ENCODE results near the gene LY6G5C. TPM values are rescaled to one million over a fixed set of nuclear protein-coding genes. Genes with fewer than 3 reads are reported as not detected.

LY6G5C gene
- total RNA-seq, 2 donors from 2014 or later, result 0.93 to 2.0 TPM

DNA sequence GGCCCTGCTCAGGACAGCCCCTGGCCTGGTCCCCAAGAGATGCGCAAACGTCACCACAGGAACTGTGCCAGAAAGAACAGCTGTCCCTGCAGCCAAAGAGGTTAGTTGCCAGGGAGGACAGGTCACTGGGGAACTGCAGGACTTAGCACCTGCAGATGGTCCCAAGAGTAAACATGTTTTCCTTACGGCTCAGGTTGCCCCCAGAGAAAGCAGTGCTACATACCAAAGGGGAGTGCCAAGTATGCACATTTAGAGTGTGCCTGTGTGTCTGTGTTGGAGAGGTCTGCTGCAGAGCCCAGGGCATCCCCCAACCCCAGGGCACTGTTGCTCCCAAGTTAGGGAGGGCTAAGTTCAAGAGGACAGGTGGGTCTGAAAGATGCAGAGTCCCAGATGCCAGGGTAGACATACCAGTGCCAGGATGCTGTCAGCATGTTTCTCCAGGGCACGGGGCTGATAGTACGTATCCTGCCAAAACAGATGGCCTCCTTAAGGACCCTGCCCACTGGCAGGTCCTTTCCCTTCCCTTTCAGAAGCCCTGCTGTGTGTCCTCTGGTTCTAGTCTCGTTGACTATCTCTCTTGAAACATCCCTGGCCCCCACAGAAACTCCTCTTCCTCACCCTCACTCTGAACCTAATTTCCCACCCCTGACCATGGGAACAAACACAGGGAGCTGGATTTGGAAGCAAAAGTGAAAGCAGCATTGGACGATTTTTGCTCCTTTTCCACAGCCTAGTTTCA lies 21.0 kb upstream of the LY6G5C start:
- Histone ChIP-seq H3K27ac (ENCODE audit: low read depth, low read length) (no peak overlapping the region), H3K36me3 (ENCODE audit: control insufficient read depth, insufficient read depth, low read length) (peaks cover 29% of the 10 kb centered on the region)
- no peaks in the 10 kb centered on the region for H3K27me3 Mint-ChIP-seq (ENCODE audit: insufficient read depth)

DNA sequence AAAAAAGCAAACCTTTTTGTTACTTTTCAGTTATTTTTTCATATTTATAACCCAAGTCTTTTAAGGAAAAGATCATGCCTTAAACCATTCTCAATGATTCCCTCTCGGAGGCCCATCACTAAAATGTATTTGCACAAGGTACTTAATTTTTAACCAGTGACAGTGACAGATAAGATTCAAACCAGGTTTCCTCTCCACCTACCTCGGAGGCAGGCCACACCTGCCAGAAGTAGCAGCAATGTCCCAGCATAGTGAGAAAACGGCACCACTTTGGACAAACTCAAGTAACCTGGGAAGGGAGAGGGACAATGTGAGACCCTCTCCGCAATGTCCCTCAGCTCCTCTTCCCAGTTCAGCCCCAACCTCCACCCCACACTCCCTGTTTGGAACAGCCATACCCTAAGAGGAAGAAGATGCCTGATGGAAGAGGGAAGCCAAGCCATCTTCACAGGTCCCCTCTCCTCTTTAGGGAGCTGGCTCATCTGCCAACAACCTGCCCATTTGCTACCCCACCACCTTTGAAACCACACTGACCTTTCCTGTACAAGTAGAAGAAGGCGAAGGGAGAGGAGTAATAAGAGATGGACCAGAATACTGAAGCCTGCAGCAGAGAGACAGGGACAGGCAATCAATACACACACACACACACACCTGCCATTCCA lies 20.0 kb upstream of the LY6G5C start:
- Mint-ChIP-seq H3K27me3 (ENCODE audit: insufficient read depth) (no peaks in the 10 kb centered on the region), H3K36me3 (ENCODE audit: low read depth) (peaks cover 38% of the 10 kb centered on the region), H3K27ac (no peak overlapping the region), H3K4me1 (peaks cover 17% of the 10 kb centered on the region), H3K9me3 (no peaks in the 10 kb centered on the region), H3K4me3 (peak overlapping the region; percentile 87)
- H3K27ac ChIP-seq (ENCODE audit: low read depth, low read length), result no peak overlapping the region
- H3K4me1 ChIP-seq (ENCODE audit: control insufficient read depth, insufficient read depth, low read length), result peaks cover 7% of the 10 kb centered on the region
- 89 to 93% methylated on average over 2 to 4 of the region's 5 CpGs for WGBS, 2 experiments (ENCODE audit: insufficient coverage in 1 of 2, insufficient read length in 1 of 2)
- H3K9ac ChIP-seq (ENCODE audit: extremely low read depth, low read length, poor library complexity, severe bottlenecking), result no peak overlapping the region
- H3K4me3 ChIP-seq (ENCODE audit: low read length), result peak overlapping the region; percentile 97
- no peak for DNase-seq
- no peaks in the 10 kb centered on the region for H3K9me3 ChIP-seq (ENCODE audit: control insufficient read depth, low read length)
- H3K36me3 ChIP-seq (ENCODE audit: control insufficient read depth, insufficient read depth, low read length), result peaks cover 34% of the 10 kb centered on the region
- H3K27me3 ChIP-seq (ENCODE audit: control insufficient read depth, insufficient read depth, low read length, poor library complexity, severe bottlenecking), result no peaks in the 10 kb centered on the region
- TF ChIP-seq, protein P1, sequence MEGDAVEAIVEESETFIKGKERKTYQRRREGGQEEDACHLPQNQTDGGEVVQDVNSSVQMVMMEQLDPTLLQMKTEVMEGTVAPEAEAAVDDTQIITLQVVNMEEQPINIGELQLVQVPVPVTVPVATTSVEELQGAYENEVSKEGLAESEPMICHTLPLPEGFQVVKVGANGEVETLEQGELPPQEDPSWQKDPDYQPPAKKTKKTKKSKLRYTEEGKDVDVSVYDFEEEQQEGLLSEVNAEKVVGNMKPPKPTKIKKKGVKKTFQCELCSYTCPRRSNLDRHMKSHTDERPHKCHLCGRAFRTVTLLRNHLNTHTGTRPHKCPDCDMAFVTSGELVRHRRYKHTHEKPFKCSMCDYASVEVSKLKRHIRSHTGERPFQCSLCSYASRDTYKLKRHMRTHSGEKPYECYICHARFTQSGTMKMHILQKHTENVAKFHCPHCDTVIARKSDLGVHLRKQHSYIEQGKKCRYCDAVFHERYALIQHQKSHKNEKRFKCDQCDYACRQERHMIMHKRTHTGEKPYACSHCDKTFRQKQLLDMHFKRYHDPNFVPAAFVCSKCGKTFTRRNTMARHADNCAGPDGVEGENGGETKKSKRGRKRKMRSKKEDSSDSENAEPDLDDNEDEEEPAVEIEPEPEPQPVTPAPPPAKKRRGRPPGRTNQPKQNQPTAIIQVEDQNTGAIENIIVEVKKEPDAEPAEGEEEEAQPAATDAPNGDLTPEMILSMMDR (conservative IDR thresholded peaks at IDR 0.05), result no peak

More for the DNA sequence above, 21.0 kb upstream of the LY6G5C start:
- peak overlapping the region; percentile 87 for H3K4me3 Mint-ChIP-seq
- DNase-seq, result no peak
- Histone ChIP-seq H3K4me3 (ENCODE audit: low read length) (peak overlapping the region; percentile 97), H3K4me1 (ENCODE audit: control insufficient read depth, insufficient read depth, low read length) (peaks cover 7% of the 10 kb centered on the region), H3K9ac (ENCODE audit: extremely low read depth, low read length, poor library complexity, severe bottlenecking) (peak overlapping the region; percentile 90), H3K27me3 (ENCODE audit: control insufficient read depth, insufficient read depth, low read length, poor library complexity, severe bottlenecking) (no peaks in the 10 kb centered on the region), H3K9me3 (ENCODE audit: control insufficient read depth, low read length) (no peaks in the 10 kb centered on the region)
- H3K36me3 Mint-ChIP-seq (ENCODE audit: low read depth), result peaks cover 30% of the 10 kb centered on the region
- H3K4me1 Mint-ChIP-seq, result peaks cover 17% of the 10 kb centered on the region
- H3K9me3 Mint-ChIP-seq, result no peaks in the 10 kb centered on the region
- TF ChIP-seq, protein P1 (conservative IDR thresholded peaks at IDR 0.05), result no peak
- WGBS, 2 experiments (ENCODE audit: insufficient coverage in 1 of 2, insufficient read length in 1 of 2), result 66 to 67% methylated on average over 5 to 7 of the region's 7 CpGs
- H3K27ac Mint-ChIP-seq, result peak overlapping the region; percentile 93

DNA sequence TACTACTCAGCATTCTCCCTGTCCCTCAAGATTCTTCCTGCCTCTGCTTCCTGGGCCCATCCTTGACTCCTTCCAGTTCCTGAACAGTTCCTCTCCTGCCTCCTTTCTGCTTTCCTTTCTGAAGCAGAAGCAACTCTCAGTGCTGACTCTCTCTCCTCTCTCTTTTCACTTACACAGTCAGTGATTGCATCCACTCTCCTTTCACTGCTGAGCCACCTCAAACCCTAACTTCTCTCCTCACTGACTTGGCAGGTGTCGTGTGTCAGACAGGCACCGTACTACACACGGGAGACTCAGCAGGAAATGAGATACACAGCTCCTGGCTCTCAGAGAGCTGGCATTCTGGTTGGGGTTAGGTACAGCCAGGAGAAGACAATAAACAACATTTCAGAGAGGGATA lies 16.7 kb upstream of the LY6G5C start:
- TF ChIP-seq, protein P1 (conservative IDR thresholded peaks at IDR 0.05), result no peak
- no peak for DNase-seq
- Mint-ChIP-seq H3K4me3 (no peak overlapping the region), H3K4me1 (peaks cover 17% of the 10 kb centered on the region), H3K9me3 (no peaks in the 10 kb centered on the region), H3K36me3 (ENCODE audit: low read depth) (peaks cover 62% of the 10 kb centered on the region), H3K27me3 (ENCODE audit: insufficient read depth) (no peaks in the 10 kb centered on the region), H3K27ac (no peak overlapping the region)
- no peaks in the 10 kb centered on the region for H3K27me3 ChIP-seq (ENCODE audit: control insufficient read depth, insufficient read depth, low read length, poor library complexity, severe bottlenecking)
- peaks cover 57% of the 10 kb centered on the region for H3K36me3 ChIP-seq (ENCODE audit: control insufficient read depth, insufficient read depth, low read length)
- H3K4me1 ChIP-seq (ENCODE audit: control insufficient read depth, insufficient read depth, low read length), result peaks cover 7% of the 10 kb centered on the region
- H3K9ac ChIP-seq (ENCODE audit: extremely low read depth, low read length, poor library complexity, severe bottlenecking), result no peak overlapping the region
- H3K4me3 ChIP-seq (ENCODE audit: low read length), result no peak overlapping the region
- no peak overlapping the region for H3K27ac ChIP-seq (ENCODE audit: low read depth, low read length)
- no peaks in the 10 kb centered on the region for H3K9me3 ChIP-seq (ENCODE audit: control insufficient read depth, low read length)
- WGBS, 2 experiments (ENCODE audit: insufficient coverage in 1 of 2, insufficient read length in 1 of 2), result 90% methylated on average over 3 of the region's 3 CpGs; no CpG with 5 or more reads in 1 of the 2 experiments

Measured in endodermal cell (in vitro differentiated cells).